ENCODE results near the gene S100A14. TPM values are rescaled to one million over a fixed set of nuclear protein-coding genes. Genes with fewer than 3 reads are reported as not detected.

Gene S100A14
- total RNA-seq (2021; ENCODE audit: unreplicated experiment) = 252 TPM
- 369 and 385 TPM in 2 replicates for polyA plus RNA-seq (2012)
- percentile 98 among the genes with signal in this experiment for Bru-seq, nascent RNA
- percentile 100 among the genes with signal in this experiment for BruChase-seq, experiment 1, labeled RNA remaining after a 6-hour chase
- BruChase-seq, experiment 2, labeled RNA remaining after a 2-hour chase = percentile 99 among the genes with signal in this experiment
- long read RNA-seq, transcript S100A14-201 (4 exons, 1,058 nt) = major isoform, 233 of 457 reads
- long read RNA-seq, partial matches to known transcripts = 6 of 457 reads
- long read RNA-seq, other reads (novel, unspliced or antisense) = 213 of 457 reads

DNA sequence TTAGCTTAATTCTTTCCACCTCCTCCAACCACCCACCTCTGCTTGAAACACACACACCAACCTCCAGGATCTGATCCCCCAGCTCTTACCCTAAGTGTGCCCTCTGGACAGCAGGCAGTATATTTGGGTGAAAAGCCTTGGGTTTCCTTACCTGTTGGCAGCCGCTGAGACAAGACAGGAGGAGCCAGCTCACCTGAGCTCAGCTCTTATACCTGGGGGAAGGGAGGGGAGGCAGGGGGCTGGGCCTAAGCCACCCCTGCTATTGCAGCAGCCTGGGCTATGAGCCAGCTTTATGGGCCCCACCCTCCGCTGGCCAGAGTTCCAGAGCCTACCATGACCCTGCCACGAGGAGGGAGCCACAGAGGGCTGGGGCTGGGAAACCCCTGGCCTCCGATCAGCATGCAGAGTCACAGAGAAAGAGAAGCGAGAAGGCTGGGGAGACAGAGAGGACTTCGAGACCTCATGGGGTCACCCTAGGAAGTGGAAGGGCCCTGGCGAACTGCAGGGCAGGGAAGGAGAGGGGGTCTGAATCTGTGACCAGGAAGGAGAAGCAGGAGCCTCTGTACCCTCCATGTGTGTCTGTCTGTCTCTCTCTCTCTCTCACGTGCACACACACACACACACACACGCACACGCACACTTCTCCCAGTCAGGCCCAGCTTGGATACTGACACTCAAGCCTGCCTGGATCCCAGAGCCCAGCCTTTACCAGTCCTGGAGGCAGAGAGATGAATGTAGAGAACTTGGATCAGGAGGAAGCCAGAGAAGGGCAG, at the start of gene S100A14:
Gene S100A14 (minus strand): TSS at position 182 of the 773 bp plus-strand sequence. CDS start 467 bp downstream, outside the sequence.
- Histone ChIP-seq H4K20me1 (ENCODE audit: insufficient read depth) (no peaks in the 10 kb centered on the region), H3K9ac (ENCODE audit: low read length) (peak within 1 kb of the TSS; percentile 61), H3K4me2 (ENCODE audit: low read length) (peak within 1 kb of the TSS; percentile 73), H3K27me3 (ENCODE audit: insufficient read depth, low read length) (no peaks in the 10 kb centered on the region), H2AFZ (ENCODE audit: low read depth, low read length, poor library complexity, severe bottlenecking) (no peak within 1 kb of the TSS), H3K9me2 (ENCODE audit: insufficient read depth) (no peaks in the 10 kb centered on the region), H3K79me2 (ENCODE audit: insufficient read depth, low read length) (peaks cover 38% of the 10 kb centered on the region), H3K36me3 (ENCODE audit: control insufficient read depth in 1 of 2, insufficient read depth in 2 of 2, low read length in 2 of 2) (no peaks in the 10 kb centered on the region), H3K27ac (ENCODE audit: low read depth, low read length) (peak within 1 kb of the TSS; percentile 79), H3K4me3 (replicated peaks in 1 of 2; ENCODE audit: low read depth in 1 of 2, low read length in 2 of 2) (peak within 1 kb of the TSS; percentile 50 to 57), H3K9me3 (ENCODE audit: control insufficient read depth in 1 of 2, insufficient read depth in 1 of 2, low read depth in 1 of 2, low read length in 2 of 2) (no peaks in the 10 kb centered on the region), H3K4me1 (ENCODE audit: control insufficient read depth in 1 of 2, insufficient read depth in 2 of 2, low read length in 2 of 2) (peaks cover 42 to 63% of the 10 kb centered on the region in 2 experiments)
- DNase-seq (ENCODE audit: low read depth, low spot score) (peak; percentile 59), ATAC-seq (peak; percentile 23)
- intact Hi-C loops (cut with micrococcal nuclease) = loop anchor here (2.0 kb wide), 2 partner anchors 44 to 106 kb away; no protein-coding TSS in a partner anchor
- CTCF ChIA-PET = interaction anchor here (0.6 to 7.7 kb wide), 6 partner anchors 11 to 105 kb away, joined by 3 to 76 read pairs (median 8); partner anchors contain the start of genes S100A1 and S100A13
- POLR2A ChIA-PET = interaction anchor here (0.6 to 9.1 kb wide), 13 partner anchors 11 to 111 kb away, joined by 3 to 172 read pairs (median 5); partner anchors contain the start of genes CHTOP, INTS3, S100A1 and S100A13
- RAD21 ChIA-PET (ENCODE audit: low non-redundant PET in 1 of 2, low total read pairs in 2 of 2, uncharacterized antibody in 2 of 2, unreplicated experiment in 2 of 2) = interaction anchor here (0.6 to 2.2 kb wide), 4 partner anchors 10 to 44 kb away, joined by 3 to 8 read pairs (median 5); partner anchors contain the start of gene S100A13 (in 2 of the 2)
- BruUV-seq (replicated peaks) = no TSS peak
- no peak for TF ChIP-seq RAD21 (IDR thresholded peaks at IDR 0.05; ENCODE audit: low read depth)
- no peak for TF ChIP-seq EZH2 (IDR thresholded peaks at IDR 0.05)
- no peak for TF ChIP-seq ELF1 (IDR thresholded peaks at IDR 0.05; ENCODE audit: borderline replicate concordance, low read depth)
- TF ChIP-seq, protein P1, sequence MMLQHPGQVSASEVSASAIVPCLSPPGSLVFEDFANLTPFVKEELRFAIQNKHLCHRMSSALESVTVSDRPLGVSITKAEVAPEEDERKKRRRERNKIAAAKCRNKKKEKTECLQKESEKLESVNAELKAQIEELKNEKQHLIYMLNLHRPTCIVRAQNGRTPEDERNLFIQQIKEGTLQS (IDR thresholded peaks at IDR 0.05) = no peak
- TF ChIP-seq POLR2AphosphoS5 (IDR thresholded peaks at IDR 0.05; ENCODE audit: low read depth, low read length) = peak; percentile 95
- TF ChIP-seq EGR1 (IDR thresholded peaks at IDR 0.05; ENCODE audit: low read depth) = no peak
- TF ChIP-seq, protein P2, sequence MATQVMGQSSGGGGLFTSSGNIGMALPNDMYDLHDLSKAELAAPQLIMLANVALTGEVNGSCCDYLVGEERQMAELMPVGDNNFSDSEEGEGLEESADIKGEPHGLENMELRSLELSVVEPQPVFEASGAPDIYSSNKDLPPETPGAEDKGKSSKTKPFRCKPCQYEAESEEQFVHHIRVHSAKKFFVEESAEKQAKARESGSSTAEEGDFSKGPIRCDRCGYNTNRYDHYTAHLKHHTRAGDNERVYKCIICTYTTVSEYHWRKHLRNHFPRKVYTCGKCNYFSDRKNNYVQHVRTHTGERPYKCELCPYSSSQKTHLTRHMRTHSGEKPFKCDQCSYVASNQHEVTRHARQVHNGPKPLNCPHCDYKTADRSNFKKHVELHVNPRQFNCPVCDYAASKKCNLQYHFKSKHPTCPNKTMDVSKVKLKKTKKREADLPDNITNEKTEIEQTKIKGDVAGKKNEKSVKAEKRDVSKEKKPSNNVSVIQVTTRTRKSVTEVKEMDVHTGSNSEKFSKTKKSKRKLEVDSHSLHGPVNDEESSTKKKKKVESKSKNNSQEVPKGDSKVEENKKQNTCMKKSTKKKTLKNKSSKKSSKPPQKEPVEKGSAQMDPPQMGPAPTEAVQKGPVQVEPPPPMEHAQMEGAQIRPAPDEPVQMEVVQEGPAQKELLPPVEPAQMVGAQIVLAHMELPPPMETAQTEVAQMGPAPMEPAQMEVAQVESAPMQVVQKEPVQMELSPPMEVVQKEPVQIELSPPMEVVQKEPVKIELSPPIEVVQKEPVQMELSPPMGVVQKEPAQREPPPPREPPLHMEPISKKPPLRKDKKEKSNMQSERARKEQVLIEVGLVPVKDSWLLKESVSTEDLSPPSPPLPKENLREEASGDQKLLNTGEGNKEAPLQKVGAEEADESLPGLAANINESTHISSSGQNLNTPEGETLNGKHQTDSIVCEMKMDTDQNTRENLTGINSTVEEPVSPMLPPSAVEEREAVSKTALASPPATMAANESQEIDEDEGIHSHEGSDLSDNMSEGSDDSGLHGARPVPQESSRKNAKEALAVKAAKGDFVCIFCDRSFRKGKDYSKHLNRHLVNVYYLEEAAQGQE (IDR thresholded peaks at IDR 0.05; ENCODE audit: low read depth) = no peak
- TF ChIP-seq TCF7L2 (IDR thresholded peaks at IDR 0.05; ENCODE audit: borderline replicate concordance, extremely low read depth, insufficient read depth, insufficient read length) = no peak
- TF ChIP-seq SRF (IDR thresholded peaks at IDR 0.05; ENCODE audit: low read depth) = no peak
- TF ChIP-seq, protein P3, sequence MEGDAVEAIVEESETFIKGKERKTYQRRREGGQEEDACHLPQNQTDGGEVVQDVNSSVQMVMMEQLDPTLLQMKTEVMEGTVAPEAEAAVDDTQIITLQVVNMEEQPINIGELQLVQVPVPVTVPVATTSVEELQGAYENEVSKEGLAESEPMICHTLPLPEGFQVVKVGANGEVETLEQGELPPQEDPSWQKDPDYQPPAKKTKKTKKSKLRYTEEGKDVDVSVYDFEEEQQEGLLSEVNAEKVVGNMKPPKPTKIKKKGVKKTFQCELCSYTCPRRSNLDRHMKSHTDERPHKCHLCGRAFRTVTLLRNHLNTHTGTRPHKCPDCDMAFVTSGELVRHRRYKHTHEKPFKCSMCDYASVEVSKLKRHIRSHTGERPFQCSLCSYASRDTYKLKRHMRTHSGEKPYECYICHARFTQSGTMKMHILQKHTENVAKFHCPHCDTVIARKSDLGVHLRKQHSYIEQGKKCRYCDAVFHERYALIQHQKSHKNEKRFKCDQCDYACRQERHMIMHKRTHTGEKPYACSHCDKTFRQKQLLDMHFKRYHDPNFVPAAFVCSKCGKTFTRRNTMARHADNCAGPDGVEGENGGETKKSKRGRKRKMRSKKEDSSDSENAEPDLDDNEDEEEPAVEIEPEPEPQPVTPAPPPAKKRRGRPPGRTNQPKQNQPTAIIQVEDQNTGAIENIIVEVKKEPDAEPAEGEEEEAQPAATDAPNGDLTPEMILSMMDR (IDR thresholded peaks at IDR 0.05 in 2 of 3, conservative IDR thresholded peaks at IDR 0.05 in 1 of 3; ENCODE audit: borderline replicate concordance in 1 of 3, insufficient read depth in 1 of 3, low read depth in 2 of 3, low read length in 2 of 3) = no peak
- TF ChIP-seq SIN3A (IDR thresholded peaks at IDR 0.05; ENCODE audit: low read depth) = no peak
- TF ChIP-seq, protein P4, sequence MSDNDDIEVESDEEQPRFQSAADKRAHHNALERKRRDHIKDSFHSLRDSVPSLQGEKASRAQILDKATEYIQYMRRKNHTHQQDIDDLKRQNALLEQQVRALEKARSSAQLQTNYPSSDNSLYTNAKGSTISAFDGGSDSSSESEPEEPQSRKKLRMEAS (IDR thresholded peaks at IDR 0.05) = no peak
- no peak for TF ChIP-seq JUND (IDR thresholded peaks at IDR 0.05)
- TF ChIP-seq FOSL1 (IDR thresholded peaks at IDR 0.05; ENCODE audit: low read depth) = no peak
- TF ChIP-seq ZNF274 (IDR thresholded peaks at IDR 0.05; ENCODE audit: low read depth, low read length) = no peak
- TF ChIP-seq, protein P5, sequence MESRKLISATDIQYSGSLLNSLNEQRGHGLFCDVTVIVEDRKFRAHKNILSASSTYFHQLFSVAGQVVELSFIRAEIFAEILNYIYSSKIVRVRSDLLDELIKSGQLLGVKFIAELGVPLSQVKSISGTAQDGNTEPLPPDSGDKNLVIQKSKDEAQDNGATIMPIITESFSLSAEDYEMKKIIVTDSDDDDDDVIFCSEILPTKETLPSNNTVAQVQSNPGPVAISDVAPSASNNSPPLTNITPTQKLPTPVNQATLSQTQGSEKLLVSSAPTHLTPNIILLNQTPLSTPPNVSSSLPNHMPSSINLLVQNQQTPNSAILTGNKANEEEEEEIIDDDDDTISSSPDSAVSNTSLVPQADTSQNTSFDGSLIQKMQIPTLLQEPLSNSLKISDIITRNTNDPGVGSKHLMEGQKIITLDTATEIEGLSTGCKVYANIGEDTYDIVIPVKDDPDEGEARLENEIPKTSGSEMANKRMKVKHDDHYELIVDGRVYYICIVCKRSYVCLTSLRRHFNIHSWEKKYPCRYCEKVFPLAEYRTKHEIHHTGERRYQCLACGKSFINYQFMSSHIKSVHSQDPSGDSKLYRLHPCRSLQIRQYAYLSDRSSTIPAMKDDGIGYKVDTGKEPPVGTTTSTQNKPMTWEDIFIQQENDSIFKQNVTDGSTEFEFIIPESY (IDR thresholded peaks at IDR 0.05; ENCODE audit: extremely low read depth, insufficient replicate concordance, low read length) = peak; percentile 34

Measured in HCT116 (cell line).